GM18870 (cell line): Measurements from ENCODE around the gene ENTPD5.
"Not testable (repeated sequence)": the region's sequence is repeated elsewhere in the genome, so short reads cannot be mapped to it uniquely, and the experiment has no call there.

ENCODE experiments used
- ATAC-seq: cut with Tn5 transposase; IDR thresholded peaks from one replicate; pipeline ENCODE4 v1.9.1; 2021; ENCODE audit warnings: moderate library complexity; ENCODE audit not compliant: unreplicated experiment

ENTPD5 gene

DNA sequence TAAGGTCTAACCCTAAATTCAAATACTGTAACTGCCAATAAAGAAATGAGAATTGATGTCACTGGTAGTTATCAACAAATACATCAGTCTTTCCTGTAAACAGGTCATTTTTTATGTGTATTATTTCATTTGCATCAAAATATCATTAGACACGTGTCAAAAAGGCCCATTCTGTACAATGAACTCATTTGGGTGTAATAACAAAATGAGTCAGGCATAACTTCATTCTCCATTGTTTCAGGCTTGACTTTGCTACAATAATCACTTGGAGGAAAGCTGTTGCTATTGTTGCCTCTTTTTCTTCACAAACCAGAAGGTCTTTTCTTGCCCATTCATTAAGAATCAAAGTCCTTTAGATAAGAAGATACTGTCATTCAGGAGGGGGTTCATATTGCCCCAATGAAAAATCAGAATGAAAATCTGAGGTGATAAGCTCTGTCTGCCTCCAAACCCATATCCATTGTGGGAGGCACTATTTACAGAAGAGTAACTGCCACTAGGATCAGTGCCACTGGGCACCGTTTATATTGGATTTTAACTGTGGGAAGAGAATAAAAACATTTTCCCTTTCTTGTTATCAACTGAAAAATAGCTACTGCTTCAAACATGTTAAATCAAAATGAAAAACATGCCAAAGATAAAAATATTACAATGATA is 10.1 kb downstream of the ENTPD5 start:
- ATAC-seq = no peak

DNA sequence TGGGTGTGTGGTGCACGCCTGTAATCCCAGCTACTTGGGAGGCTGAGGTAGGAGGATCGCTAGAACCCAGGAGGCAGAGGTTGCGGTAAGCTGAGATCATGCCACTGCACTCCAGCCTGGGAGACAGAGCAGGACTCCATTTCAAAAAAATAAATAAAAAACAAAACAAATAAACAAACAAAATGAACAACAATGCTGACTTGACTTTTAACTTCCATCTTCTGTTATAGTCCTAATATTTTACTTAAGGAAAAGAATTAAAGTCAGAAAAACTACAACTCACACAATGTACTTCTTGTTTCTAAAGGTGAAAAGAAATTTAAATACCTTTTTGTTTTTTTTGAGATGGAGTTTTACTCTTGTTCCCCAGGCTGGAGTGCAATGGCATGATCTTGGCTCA is 13.4 kb downstream of the ENTPD5 start:
- ATAC-seq = not testable (repeated sequence)

DNA sequence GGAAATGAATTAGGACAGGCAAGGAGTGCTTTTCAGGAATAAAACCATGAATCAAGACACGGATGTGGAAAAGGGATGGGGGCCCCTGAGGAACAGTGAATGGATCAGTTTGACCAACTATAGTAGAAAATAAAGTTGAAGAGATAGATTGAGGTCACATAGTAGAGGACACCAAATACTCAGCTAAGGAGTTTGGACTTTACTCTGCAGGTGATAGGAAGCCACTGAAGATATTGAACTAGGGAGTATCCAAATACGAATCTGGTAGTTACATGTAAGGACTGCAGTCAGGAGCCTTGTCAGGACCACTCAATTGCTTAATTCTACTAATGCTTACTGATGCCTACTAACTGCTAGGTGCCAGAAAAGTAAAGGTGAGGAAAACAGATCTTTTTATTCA is 20.4 kb downstream of the ENTPD5 start:
- ATAC-seq = no peak

DNA sequence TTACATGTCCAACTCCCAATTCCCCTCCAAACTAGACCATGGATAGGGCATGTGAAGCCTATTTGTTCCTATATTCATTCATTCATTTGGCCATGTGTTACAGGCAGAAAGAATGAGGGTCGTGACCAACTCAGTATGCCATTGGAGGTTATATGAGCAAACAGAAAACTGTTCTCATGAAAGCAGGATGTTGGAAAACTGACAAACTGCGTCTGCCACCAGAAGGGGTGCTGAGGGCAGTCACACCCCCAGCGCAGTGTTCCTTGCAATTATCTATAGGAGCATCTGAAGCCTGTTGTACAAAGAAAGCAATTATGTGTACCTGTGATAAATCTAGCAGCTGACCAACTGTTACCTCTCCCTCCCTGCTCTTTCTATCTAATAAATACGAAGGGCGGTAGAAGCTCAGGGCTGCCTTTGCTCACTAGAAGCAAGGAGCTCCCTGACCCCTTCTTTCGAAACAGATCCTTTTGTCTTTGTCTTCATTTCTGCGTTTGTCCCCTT is 21.1 kb downstream of the ENTPD5 start:
- ATAC-seq = no peak

DNA sequence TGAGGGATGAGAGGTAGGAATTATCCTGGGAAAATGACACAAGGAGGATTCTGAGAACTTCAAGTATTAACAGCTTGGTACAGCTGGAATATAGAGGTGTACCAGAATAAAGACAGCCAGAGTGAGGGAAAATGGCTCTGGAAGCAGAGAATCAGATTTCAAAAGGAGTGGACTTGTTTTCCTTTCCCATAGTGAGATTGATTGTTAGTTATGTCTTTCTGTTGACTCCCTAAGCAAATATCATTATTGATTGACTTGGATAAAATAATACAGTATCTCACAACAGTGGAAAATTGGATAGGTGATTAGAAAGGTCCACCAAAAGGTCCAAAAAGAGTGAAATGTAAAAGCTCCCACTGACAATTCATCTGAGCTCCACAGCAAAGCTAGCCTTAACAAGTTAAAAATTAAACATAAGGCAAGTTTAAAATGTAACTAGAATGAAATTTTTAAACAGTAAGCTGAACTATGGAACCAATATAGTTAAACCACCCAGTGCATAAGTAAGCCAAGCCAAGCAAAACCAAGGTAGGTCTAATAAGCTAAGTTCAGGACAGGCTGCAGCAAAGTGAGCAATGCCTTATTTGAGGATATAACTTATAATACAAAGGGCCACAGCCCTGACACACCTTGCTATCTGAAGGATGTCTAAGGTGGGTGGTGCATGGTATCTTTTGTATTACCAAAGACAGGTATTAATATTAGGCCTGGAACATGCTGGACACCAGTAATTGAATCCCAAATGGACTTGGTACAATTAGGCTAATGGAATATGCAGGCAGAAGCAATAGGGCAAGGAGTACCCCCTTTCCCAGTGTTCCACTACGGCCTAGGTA is 21.8 kb downstream of the ENTPD5 start:
- ATAC-seq = no peak

DNA sequence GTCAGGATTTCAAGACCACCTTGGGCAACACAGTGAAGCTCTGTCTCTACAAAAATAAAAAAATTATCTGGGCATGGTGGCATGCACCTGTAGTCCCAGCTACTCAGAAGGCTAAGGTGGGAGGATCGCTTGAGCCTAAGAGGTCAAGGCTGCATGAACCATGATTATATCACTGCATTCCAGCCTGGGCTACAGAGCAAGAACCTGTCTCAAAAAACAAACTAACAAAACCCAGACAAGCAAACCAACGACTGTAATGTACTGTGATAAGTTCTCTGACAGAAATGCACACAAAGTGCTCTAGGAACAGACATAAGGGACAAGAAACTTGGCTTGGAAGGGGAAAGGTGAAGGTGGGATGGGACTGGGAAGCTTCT is 22.4 kb downstream of the ENTPD5 start:
- ATAC-seq = no peak

DNA sequence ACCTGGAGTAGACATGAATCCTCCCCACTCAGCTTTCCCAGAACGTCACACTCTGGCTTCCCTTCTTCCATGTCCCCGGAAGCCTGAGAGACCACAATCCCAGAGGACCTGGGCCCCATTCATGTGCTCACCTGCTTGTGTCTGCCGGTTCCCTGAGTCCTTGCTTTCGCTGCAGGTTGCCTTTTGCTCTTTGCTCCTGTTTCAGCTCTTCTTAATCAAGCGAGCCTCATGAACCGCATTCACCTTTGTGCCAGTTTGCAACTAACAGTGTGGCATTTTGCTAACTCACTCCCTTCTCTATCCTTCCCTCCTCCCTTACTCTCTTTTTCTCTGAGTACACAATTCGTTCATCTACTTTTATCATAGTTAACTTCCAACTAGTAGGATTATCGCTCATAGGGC is 23.1 kb downstream of the ENTPD5 start:
- ATAC-seq = no peak

DNA sequence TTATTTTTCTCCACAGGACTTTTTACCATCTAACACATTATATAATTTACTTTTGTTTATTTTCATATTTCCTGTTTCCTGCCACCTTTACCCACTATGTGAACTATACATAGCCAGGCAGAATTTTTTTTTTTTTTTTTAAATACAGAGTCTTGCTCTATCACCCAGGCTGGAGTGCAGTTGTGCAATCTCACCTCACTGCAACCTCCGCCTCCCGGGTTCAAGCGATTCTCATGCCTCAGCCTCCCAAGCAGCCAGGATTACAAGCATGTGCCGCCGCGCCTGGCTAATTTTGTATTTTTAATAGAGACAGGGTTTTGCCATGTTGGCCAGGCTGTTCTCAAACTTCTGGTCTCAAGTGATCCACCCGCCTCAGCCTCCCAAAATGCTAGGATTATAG is 24.2 kb downstream of the ENTPD5 start:
- ATAC-seq = not testable (repeated sequence)

DNA sequence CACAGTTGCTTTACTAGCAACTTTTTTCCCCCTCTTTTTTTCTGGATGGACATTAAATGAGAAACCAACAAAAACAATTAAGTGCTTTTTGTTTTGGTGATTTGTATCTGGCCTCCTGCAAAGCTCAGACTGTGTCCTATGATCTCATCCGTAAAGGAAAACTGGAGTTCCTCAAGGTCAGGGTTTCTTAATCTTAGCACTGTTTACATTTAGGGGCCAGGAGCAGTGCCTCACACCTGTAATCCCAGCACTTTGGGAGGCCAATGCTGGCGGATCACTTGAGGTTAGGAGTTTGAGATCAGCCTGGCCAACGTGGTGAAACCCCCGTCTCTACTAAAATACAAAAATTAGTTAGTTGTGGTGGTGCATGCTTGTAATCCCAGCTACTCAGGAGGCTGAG is 28.0 kb downstream of the ENTPD5 start:
- no peak for ATAC-seq

DNA sequence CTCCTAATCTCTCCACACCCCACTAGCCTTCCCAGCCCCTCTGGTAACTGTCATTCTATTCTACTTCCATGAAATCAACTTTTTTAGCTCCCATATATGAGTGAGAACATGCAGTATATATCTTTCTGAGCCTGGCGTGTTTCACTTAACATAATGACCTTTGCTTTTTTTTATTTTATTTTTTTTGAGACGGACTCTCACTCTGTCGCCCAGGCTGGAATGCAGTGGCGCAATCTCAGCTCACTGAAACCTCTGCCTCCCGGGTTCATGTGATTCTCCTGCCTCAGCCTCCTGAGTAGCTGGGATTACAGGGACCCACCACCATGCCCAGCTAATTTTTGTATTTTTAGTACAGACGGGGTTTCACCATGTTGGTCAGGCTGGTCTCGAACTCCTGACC is 30.4 kb downstream of the ENTPD5 start:
- not testable (repeated sequence) for ATAC-seq

DNA sequence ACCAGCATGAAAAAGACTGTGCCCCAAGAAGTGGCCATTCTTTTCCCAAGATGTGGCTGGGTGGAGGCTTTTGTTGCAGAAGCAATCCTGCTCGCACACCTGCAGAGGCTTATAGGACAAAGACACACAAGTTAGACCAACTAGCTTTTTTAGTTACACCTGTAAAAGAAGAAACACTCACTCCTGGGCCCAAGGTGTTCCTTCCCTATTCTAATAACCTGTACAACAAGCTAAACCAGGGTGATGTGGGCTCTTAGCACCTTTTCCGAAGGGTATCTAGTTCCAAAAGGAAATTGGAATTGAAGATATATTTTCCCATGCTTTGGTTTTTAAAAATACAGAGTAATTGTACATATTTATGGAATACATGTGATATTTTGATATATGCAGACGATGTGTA is 31.0 kb downstream of the ENTPD5 start:
- ATAC-seq = no peak

DNA sequence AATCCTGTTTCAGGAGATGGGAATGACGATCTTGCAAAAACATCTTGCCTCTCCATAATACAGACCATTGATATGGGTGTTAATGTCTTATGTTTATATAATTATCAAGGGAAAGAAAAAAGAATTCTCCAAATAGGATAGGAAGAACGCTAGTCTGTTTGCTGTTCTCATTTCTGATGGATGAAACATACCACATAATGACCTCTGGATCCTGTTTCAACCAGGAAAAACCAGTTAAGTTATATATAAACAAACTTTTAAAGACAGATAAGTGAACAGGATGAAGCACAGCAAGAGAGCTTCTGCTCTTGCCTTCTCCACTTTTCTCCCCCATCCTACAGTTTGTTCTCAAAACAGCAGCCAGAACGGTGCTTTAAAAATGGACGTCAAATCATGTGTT is 41.2 kb downstream of the ENTPD5 start:
- no peak for ATAC-seq

DNA sequence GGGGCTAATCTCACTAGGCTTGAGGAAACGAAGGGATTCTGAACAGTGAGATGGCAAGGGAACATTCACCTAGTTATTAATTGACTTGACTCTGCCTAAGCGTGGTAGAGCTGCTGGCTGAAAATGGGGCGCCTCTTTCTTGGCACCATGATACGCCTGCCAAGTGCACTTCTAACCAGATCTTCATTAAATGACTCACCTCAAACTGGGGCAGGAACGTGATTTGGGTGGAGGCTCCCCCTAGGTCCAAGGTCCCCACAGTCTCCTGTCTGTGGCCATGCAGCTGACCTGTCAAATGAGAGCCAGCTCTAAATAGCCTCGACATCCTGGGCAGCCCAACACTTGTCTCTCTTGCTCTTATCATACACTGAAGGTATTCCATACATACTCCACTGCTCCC is 43.0 kb downstream of the ENTPD5 start:
- ATAC-seq = no peak

DNA sequence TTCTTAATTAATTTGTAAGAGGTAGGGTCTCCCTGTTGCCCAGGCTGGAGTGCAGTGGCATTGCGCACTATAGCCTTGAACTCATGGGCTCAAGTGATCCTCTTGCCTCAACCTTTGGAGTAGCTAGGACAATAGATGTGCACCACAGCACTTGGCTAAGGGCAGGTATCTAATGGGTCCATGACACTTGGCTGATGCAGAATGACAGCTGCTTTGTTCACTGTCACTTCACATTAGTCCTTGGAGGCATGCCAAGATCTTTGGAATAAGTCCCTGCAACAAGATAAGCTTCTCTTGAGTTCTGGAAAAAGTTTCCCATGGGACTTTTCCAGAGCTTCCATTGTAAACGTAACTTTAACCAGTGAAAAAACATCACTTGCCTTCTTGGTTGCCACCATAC is 45.6 kb downstream of the ENTPD5 start:
- no peak for ATAC-seq

DNA sequence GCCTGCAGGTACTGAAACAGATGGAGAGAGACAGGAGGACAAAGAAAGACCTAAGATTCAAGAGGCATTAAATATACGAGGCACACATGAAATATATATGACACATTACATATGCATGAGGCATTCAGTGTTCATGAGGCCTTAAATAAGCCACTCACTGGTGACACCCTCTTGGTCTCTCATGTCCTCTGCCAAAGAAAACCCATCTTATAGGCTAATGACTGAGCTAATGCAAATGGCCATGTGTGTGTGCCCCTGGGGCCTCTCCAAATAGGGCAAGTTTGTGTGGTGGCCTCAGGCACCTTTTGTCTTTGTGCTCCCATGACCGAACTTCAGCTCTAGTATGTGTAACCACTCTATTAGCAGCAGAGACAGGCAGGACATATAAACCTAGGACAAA is 50.2 kb downstream of the ENTPD5 start:
- no peak for ATAC-seq

DNA sequence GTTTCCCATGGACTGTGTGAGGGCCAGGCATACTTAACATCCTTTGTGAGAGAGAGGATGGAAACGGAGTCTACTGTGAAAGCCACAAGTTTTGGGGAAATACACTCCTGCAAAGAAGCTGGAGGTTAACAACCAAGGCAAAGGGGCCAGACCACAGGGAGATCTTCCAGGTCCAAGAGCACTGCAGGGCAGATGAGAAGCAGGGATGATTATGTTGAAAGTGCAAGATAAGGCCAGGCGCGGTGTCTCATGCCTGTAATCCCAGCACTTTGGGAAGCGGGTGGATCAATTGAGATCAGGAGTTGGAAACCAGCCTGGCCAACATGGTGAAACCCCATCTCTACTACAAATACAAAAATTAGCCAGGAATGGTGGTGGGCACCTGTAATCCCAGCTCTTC is 53.9 kb downstream of the ENTPD5 start:
- ATAC-seq = no peak

DNA sequence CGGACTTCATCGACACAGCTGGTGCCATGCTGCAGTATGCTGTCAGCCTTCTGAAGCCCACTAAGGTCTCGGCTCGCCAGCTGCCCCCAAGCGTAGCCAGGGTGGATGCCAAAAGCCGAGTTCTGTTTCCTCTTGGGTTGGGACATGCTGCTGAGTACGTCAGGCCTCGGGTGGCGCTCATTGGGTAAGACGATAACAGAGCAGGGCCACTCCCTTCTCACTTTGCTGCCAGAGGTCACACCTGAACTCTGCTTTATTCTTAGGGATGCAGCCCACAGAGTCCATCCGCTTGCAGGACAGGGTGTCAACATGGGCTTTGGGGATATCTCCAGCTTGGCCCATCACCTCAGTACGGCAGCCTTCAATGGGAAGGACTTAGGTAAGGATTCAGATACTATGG is 57.9 kb downstream of the ENTPD5 start:
- no peak for ATAC-seq

DNA sequence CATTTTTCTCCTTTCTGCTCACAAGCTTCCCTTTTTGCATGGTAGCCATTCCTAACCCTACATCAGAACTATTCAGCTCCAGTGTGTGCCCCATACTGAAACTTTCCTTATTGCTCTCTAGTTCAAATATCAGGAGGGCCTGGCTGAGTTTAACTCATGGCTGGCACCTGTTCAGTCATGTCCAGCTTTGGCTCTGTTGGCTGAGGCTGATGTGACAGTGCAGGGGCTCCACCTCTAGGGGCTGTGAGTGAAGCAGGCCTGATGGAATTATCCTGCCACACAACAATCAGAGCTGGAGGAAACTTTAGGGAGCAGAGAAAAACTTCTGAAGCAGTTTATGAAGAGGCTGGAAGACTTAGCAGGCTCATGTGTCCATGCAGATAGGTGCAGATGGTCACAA is 60.5 kb downstream of the ENTPD5 start:
- ATAC-seq = no peak

DNA sequence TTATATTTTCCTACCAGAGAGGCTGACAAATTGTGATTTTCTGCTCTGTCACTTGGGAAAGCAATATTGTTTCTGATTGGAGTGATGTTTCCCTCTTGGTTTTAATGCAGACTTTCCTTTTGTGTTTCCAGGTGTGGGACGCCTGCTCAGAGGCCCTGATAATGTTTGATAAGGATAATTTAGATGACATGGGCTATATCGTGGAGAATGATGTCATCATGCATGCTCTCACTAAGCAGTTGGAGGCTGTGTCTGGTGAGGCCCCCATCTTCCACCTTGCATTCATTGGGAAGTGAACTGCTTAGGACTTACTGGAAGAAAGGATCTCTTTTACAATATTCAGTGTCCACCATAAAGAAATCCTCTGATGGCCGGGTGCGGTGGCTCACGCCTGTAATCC is 63.4 kb downstream of the ENTPD5 start:
- ATAC-seq = no peak

DNA sequence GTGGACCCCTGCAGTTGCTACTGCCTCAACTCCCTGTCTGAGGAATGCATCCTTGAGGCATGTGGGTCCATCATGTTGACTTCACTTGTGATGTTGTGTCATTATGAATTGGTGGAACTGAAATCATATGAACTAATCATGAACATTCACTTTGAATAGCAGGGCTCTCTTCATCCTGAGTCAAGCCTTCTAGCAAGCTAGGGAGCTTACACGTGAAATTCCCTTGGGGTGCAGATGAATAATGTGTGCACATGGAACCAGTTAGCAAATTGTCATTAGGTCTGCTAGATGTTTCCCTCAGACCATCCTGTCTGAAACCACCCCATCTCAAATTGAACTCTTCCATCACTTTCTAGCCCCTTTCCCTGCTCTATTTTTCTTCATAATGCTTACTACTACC is 65.4 kb downstream of the ENTPD5 start:
- ATAC-seq = no peak

DNA sequence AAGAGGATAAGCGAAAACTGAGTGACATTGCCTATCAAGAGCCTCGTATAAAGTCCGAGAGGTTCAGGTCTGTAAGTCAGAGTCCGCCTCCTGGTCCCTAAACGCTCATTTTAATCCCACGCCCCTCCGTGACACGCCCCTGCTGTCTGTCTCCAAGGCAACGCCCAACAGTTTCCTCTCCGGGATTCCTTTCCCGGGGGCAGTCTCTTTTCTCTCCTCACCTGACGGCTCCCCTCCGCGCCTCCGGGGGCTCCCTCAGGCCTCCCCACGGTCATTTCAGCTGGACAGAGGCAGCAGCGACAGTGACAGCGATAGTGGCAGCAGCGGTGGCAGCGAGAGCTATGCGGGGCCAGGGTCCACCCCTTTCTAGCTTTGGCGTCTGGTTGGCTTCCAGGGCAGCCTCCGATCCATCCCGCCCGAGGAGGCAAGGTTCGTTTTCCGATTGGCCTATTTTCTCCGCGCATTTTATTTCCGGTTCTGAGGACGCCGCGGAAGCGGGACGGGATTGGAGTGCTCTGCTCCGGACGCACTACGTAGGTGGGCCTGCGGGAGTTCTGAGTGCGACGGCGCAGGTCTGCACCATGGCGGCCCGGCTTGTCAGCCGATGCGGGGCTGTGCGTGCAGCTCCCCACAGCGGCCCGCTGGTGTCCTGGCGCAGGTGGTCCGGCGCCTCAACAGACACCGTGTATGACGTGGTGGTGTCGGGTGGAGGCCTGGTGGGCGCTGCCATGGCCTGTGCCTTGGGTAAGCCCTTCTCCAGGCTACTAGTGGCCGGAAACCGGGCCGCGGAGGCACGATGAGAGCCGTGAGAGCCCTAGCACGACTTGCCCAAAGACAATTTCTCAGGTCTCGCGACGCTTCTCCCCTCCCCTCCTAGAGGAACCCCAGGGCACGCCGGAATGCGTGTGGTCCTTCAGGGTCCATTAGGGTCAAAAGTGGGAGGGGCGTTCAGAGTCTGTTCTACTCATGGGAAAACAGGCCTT is 69.0 kb downstream of the ENTPD5 start, which contains the start of the genes COQ6 and FAM161B:
TSS of gene COQ6 (plus strand) at position 551 of the 983 bp plus-strand sequence. CDS start at position 582, 31 bp downstream.
TSS of gene FAM161B (minus strand) at position 343 of the 983 bp plus-strand sequence. CDS start at position 275, 68 bp downstream.
- peak; percentile 87 for ATAC-seq
